HepG2 (cell line): ENCODE measurements around the gene AMOT. TPM values are rescaled to one million over a fixed set of nuclear protein-coding genes. Genes with fewer than 3 reads are reported as not detected.

Experiments used
- ARID4A ChIP-seq: sonication (generic); formaldehyde crosslinking; IDR thresholded peaks from 2 replicates; pipeline ENCODE4 v1.5.0; 2020; ENCODE audit warnings: mild to moderate bottlenecking, missing genetic modification reagents, borderline replicate concordance
- BATF2 ChIP-seq: sonication (generic); formaldehyde crosslinking; IDR thresholded peaks from 2 replicates; pipeline ENCODE4 v1.8.0; 2022; ENCODE audit warnings: mild to moderate bottlenecking, missing genetic modification reagents, moderate library complexity
- FOXC1 ChIP-seq: sonication (generic); formaldehyde crosslinking; IDR thresholded peaks from 2 replicates; pipeline ENCODE4 v1.8.0; 2022; ENCODE audit warnings: mild to moderate bottlenecking, missing genetic modification reagents, borderline replicate concordance
- FOXP1 ChIP-seq, 2 experiments: fragments of 450-650 bp in 1 of 2; IDR thresholded peaks; 2 replicates each; pipeline ENCODE4 v1.6.1; 2017 to 2018; ENCODE audit warnings: antibody characterized with exemption in 1 of 2
- HNF4A ChIP-seq: sonication (generic); formaldehyde crosslinking; IDR thresholded peaks from 2 replicates; pipeline ENCODE4 v1.4.0; 2020; ENCODE audit warnings: missing genetic modification reagents
- IRF1 ChIP-seq: sonication (generic); formaldehyde crosslinking; IDR thresholded peaks from 2 replicates; pipeline ENCODE4 v1.4.0; 2020; ENCODE audit warnings: low read depth, mild to moderate bottlenecking, missing genetic modification reagents
- IRF2 ChIP-seq: IDR thresholded peaks from 2 replicates; pipeline ENCODE4 v1.6.1; 2018; ENCODE audit warnings: missing genetic modification reagents, missing compliant biosample characterization
- KDM2A ChIP-seq: sonication (generic); formaldehyde crosslinking; IDR thresholded peaks from 2 replicates; pipeline ENCODE4 v1.4.0; 2020; ENCODE audit warnings: low read depth, missing genetic modification reagents, borderline replicate concordance
- PPARG ChIP-seq: conservative IDR thresholded peaks from 2 replicates; pipeline ENCODE4 v1.6.1; 2016; ENCODE audit warnings: missing biosample characterization, missing genetic modification reagents
- SMAD9 ChIP-seq: sonication (generic); formaldehyde crosslinking; IDR thresholded peaks from 2 replicates; pipeline ENCODE4 v1.5.1; 2020; ENCODE audit warnings: mild to moderate bottlenecking, missing genetic modification reagents
- SRY ChIP-seq: sonication (generic); formaldehyde crosslinking; IDR thresholded peaks from 2 replicates; pipeline ENCODE4 v1.8.0; 2022; ENCODE audit warnings: mild to moderate bottlenecking, missing genetic modification reagents
- TCF7L2 ChIP-seq: IDR thresholded peaks from 2 replicates; pipeline ENCODE4 v1.6.1; 2011; ENCODE audit warnings: mild to moderate bottlenecking, low read depth, low read length, moderate library complexity
- XRCC5 ChIP-seq: fragments of 200-400 bp; formaldehyde crosslinking; optimal IDR thresholded peaks from 2 replicates; pipeline ENCODE3; 2017; ENCODE audit warnings: mild to moderate bottlenecking, low read length
- ZBTB7B ChIP-seq: sonication (generic); formaldehyde crosslinking; IDR thresholded peaks from 2 replicates; pipeline ENCODE4 v1.4.0; 2020; ENCODE audit warnings: missing genetic modification reagents
- ZIK1 ChIP-seq: sonication (generic); formaldehyde crosslinking; IDR thresholded peaks from 2 replicates; pipeline ENCODE4 v1.5.0; 2020; ENCODE audit warnings: mild to moderate bottlenecking, low read depth, missing genetic modification reagents, borderline replicate concordance
- ZNF343 ChIP-seq: sonication (generic); formaldehyde crosslinking; IDR thresholded peaks from 2 replicates; pipeline ENCODE4 v1.4.0; 2020; ENCODE audit warnings: mild to moderate bottlenecking, missing genetic modification reagents
- ZNF430 ChIP-seq: sonication (generic); formaldehyde crosslinking; IDR thresholded peaks from 2 replicates; pipeline ENCODE4 v1.9.0; 2021; ENCODE audit warnings: mild to moderate bottlenecking, missing genetic modification reagents
- ZNF772 ChIP-seq: sonication (generic); formaldehyde crosslinking; IDR thresholded peaks from 2 replicates; pipeline ENCODE4 v1.5.0; 2020; ENCODE audit warnings: mild to moderate bottlenecking, missing genetic modification reagents
- polyA plus RNA-seq, 8 experiments: library from polyadenylated mRNA; depleted of rRNA in 3 of 8; stranded (reverse) in 7 of 8; unstranded in 1 of 8; fragments of >200 nt; fragmentation: Illumina TruSeq in 4 of 8; extraction: Trizol in 4 of 8; gene quantifications; 2 replicates each; pipeline versions ENCODE4 v1.2.1 to v1.2.3, GENCODE V29; 2011 to 2016; ENCODE audit warnings: low read depth in 4 of 8, missing spikeins in 1 of 8, mixed read lengths in 1 of 8; ENCODE audit not compliant: insufficient read depth in 1 of 8
- total RNA-seq, 5 experiments: library from RNA; depleted of rRNA; stranded (reverse); fragments of >200 nt; fragmentation: Illumina TruSeq; extraction: Trizol; gene quantifications; 2 replicates each; pipeline ENCODE4 v1.2.3, GENCODE V29; 2016; ENCODE audit warnings: low read depth in 1 of 5
- TF ChIP-seq, protein P1 (sequence below): IDR thresholded peaks from 2 replicates; pipeline ENCODE4 v1.6.1; 2016; ENCODE audit warnings: mild to moderate bottlenecking
- TF ChIP-seq, protein P2 (sequence below): sonication (generic); formaldehyde crosslinking; IDR thresholded peaks from 2 replicates; pipeline ENCODE4 v1.9.0; 2022; ENCODE audit warnings: low read depth, missing genetic modification reagents

The AMOT gene
- total and polyA plus RNA-seq, 2 of the 13 experiments (the other 11 are each of a cell fraction or from before 2014, with no cell fraction given): 0.13 to 0.91 TPM

GRCh38 chrX:112789931-112790330, 50.7 kb downstream of the AMOT start (continued):
- TF ChIP-seq ZNF772 (CRISPR knock-in tag) (no peak), BATF2 (no peak), ZBTB7B (CRISPR knock-in tag) (no peak), ARID4A (no peak), IRF2 (0 out of 2 replicates have a peak, but pooled peaks have one; percentile 40), SRY (no peak), ZNF343 (CRISPR knock-in tag) (no peak), KDM2A (CRISPR knock-in tag) (no peak), SMAD9 (no peak), ZIK1 (CRISPR knock-in tag) (no peak), FOXP1 (IDR thresholded peaks at IDR 0.05) (no peak), FOXP1 (CRISPR knock-in tag; IDR thresholded peaks at IDR 0.05) (0 out of 2 replicates have a peak, but pooled peaks have one; percentile 23), TCF7L2 (no peak), XRCC5 (no peak), IRF1 (CRISPR knock-in tag) (no peak), PPARG (CRISPR knock-in tag) (0 out of 2 replicates have a peak, but pooled peaks have one; percentile 47), ZNF430 (no peak), HNF4A (peak; percentile 60), FOXC1 (CRISPR knock-in tag) (no peak)
- TF ChIP-seq, protein P1, sequence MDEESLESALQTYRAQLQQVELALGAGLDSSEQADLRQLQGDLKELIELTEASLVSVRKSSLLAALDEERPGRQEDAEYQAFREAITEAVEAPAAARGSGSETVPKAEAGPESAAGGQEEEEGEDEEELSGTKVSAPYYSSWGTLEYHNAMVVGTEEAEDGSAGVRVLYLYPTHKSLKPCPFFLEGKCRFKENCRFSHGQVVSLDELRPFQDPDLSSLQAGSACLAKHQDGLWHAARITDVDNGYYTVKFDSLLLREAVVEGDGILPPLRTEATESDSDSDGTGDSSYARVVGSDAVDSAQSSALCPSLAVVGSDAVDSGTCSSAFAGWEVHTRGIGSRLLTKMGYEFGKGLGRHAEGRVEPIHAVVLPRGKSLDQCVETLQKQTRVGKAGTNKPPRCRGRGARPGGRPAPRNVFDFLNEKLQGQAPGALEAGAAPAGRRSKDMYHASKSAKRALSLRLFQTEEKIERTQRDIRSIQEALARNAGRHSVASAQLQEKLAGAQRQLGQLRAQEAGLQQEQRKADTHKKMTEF (CRISPR knock-in tag): 0 out of 2 replicates have a peak, but pooled peaks have one; percentile 38
- TF ChIP-seq, protein P2, sequence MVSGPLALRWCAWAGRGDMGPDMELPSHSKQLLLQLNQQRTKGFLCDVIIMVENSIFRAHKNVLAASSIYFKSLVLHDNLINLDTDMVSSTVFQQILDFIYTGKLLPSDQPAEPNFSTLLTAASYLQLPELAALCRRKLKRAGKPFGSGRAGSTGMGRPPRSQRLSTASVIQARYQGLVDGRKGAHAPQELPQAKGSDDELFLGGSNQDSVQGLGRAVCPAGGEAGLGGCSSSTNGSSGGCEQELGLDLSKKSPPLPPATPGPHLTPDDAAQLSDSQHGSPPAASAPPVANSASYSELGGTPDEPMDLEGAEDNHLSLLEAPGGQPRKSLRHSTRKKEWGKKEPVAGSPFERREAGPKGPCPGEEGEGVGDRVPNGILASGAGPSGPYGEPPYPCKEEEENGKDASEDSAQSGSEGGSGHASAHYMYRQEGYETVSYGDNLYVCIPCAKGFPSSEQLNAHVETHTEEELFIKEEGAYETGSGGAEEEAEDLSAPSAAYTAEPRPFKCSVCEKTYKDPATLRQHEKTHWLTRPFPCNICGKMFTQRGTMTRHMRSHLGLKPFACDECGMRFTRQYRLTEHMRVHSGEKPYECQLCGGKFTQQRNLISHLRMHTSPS (CRISPR knock-in tag): no peak
